Measurements from ENCODE around the gene TBXAS1. TPM values are rescaled to one million over a fixed set of nuclear protein-coding genes. Genes with fewer than 3 reads are reported as not detected.

Gene TBXAS1
- polyA plus RNA-seq, 1 donor from 2014 or later, result 0.93 TPM

GRCh38 chr7:140062528-140063299 is 233.7 kb downstream of the TBXAS1 start, which contains the start of gene PARP12:
Gene PARP12 (minus strand): TSS chr7:140062951. CDS start chr7:140062847, 104 bp downstream.
- Histone ChIP-seq H3K79me2 (replicated peaks; ENCODE audit: insufficient read depth, low read length) (no peaks in the 10 kb centered on the region), H3K4me3 (ENCODE audit: low read length) (peak within 1 kb of the TSS; percentile 59), H3K9me3 (ENCODE audit: low read length) (peaks cover 4% of the 10 kb centered on the region), H3K36me3 (ENCODE audit: insufficient read depth, low read length) (no peaks in the 10 kb centered on the region), H3K27ac (ENCODE audit: low read length) (no peak within 1 kb of the TSS), H3K9me2 (ENCODE audit: insufficient read depth, low read length) (no peaks in the 10 kb centered on the region), H2AFZ (ENCODE audit: low read depth, low read length) (no peak within 1 kb of the TSS), H3F3A (ENCODE audit: insufficient read depth, low read length, poor library complexity, severe bottlenecking) (no peaks in the 10 kb centered on the region), H4K20me1 (ENCODE audit: insufficient read depth) (no peaks in the 10 kb centered on the region), H3K27me3 (ENCODE audit: insufficient read depth, low read depth, low read length) (peaks cover 45% of the 10 kb centered on the region), H3K4me2 (ENCODE audit: low read length) (no peak within 1 kb of the TSS), H3K9ac (ENCODE audit: low read length) (no peak within 1 kb of the TSS)
- TF ChIP-seq MXI1 (conservative IDR thresholded peaks at IDR 0.05; ENCODE audit: poor library complexity, severe bottlenecking) (peak; percentile 26), CTCF (IDR thresholded peaks at IDR 0.05; ENCODE audit: poor library complexity, severe bottlenecking) (peak; percentile 17), POLR2AphosphoS5 (IDR thresholded peaks at IDR 0.05) (no peak)

GRCh38 chr7:140067052-140067451 is 238.0 kb downstream of the TBXAS1 start:
- no peaks in the 10 kb centered on the region for H4K20me1 ChIP-seq (ENCODE audit: insufficient read depth)
- H2AFZ ChIP-seq (ENCODE audit: low read depth, low read length), result no peak overlapping the region
- no peaks in the 10 kb centered on the region for H3K9me2 ChIP-seq (ENCODE audit: insufficient read depth, low read length)
- no peak overlapping the region for H3K9ac ChIP-seq (ENCODE audit: low read length)
- TF ChIP-seq CTCF (IDR thresholded peaks at IDR 0.05; ENCODE audit: poor library complexity, severe bottlenecking) (no peak), SMC3 (conservative IDR thresholded peaks at IDR 0.05; ENCODE audit: poor library complexity) (no peak), REST (IDR thresholded peaks at IDR 0.05; ENCODE audit: borderline replicate concordance) (no peak), TAF1 (IDR thresholded peaks at IDR 0.05; ENCODE audit: low read depth) (no peak), MXI1 (conservative IDR thresholded peaks at IDR 0.05; ENCODE audit: poor library complexity, severe bottlenecking) (no peak)
- H3K27ac ChIP-seq (ENCODE audit: low read length), result no peak overlapping the region
- no peak overlapping the region for H3K4me2 ChIP-seq (ENCODE audit: low read length)
- peaks cover 4% of the 10 kb centered on the region for H3K9me3 ChIP-seq (ENCODE audit: low read length)
- H3K36me3 ChIP-seq (ENCODE audit: insufficient read depth, low read length), result no peaks in the 10 kb centered on the region
- H3K79me2 ChIP-seq (replicated peaks; ENCODE audit: insufficient read depth, low read length), result no peaks in the 10 kb centered on the region
- peaks cover 19% of the 10 kb centered on the region for H3K27me3 ChIP-seq (ENCODE audit: insufficient read depth, low read depth, low read length)
- no peaks in the 10 kb centered on the region for H3F3A ChIP-seq (ENCODE audit: insufficient read depth, low read length, poor library complexity, severe bottlenecking)
- H3K4me3 ChIP-seq (ENCODE audit: low read length), result no peak overlapping the region

All from neural cell (in vitro differentiated cells).